Spleen (tissue), 7 donors: ENCODE data around the gene TRIM69.

Experiments used
- POLR2A ChIP-seq, 3 donors: fragments of 450-650 bp; IDR thresholded peaks; one replicate each; pipeline ENCODE4 v1.5.1; 2017; ENCODE audit warnings: antibody characterized with exemption in 3 of 3, mild to moderate bottlenecking in 1 of 3
- POLR2AphosphoS5 ChIP-seq, 3 donors: sonication (generic); formaldehyde crosslinking; IDR thresholded peaks; one replicate each; pipeline ENCODE4 v1.5.1; 2017; ENCODE audit warnings: antibody characterized with exemption in 3 of 3
- TF ChIP-seq, protein P1 (sequence below), 11 experiments: fragments of 200-600 bp in 7 of 11; fragments of 450-650 bp in 4 of 11; sonication (generic) in 4 of 11; IDR thresholded peaks in 8 of 11; conservative IDR thresholded peaks in 3 of 11; 1 replicate in 7 of 11; 2 replicates in 4 of 11; pipeline versions ENCODE4 v1.4.0 to v1.8.0; 2016 to 2021; ENCODE audit warnings: antibody characterized with exemption in 11 of 11, inconsistent platforms in 4 of 11, mild to moderate bottlenecking in 1 of 11
- donor health status: DM: no; HTN: no; CAD: no; lungs with moderate emphysema.
- donor health status: DM: no; HTN: no; CAD: no.
- donor health status: DM: no; HTN: no; CAD: no.

DNA sequence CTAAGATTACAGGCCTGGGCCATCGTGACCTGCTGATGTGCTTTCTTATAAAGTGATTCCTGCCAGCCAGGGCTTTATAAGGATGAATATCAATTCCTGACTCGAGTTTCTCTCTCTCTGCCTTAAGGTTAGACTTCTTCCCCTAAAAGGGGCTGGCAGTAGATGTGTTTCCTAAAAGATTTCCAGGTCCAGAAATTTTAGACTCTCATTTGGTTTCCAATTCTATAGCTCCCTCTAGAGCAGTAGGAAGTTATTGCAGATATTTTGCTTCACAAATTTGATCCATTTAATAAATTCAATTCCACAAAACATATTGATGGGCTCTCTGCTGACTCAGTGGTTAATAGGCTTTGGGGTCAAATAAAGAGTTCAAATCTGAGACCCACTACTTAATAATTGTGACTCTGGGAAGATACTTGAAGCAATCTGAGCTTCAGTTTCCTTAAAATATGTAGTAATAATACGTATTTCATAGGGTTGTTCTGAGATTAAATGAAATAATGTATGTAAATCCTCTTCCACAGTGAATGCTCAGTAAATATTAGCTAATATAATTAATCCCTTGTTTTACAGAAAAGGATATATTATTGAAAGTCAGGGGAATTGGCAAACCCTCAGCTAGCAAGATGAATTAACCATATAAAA is 2.1 kb downstream of the TRIM69 start:
- TF ChIP-seq, protein P1, sequence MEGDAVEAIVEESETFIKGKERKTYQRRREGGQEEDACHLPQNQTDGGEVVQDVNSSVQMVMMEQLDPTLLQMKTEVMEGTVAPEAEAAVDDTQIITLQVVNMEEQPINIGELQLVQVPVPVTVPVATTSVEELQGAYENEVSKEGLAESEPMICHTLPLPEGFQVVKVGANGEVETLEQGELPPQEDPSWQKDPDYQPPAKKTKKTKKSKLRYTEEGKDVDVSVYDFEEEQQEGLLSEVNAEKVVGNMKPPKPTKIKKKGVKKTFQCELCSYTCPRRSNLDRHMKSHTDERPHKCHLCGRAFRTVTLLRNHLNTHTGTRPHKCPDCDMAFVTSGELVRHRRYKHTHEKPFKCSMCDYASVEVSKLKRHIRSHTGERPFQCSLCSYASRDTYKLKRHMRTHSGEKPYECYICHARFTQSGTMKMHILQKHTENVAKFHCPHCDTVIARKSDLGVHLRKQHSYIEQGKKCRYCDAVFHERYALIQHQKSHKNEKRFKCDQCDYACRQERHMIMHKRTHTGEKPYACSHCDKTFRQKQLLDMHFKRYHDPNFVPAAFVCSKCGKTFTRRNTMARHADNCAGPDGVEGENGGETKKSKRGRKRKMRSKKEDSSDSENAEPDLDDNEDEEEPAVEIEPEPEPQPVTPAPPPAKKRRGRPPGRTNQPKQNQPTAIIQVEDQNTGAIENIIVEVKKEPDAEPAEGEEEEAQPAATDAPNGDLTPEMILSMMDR (IDR thresholded peaks at IDR 0.05 in 8 of 11, conservative IDR thresholded peaks at IDR 0.05 in 3 of 11): peak; percentile 39 to 81 (median 76)
- no peak for TF ChIP-seq POLR2AphosphoS5 (IDR thresholded peaks at IDR 0.05)
- no peak for TF ChIP-seq POLR2A (IDR thresholded peaks at IDR 0.05)
